Stimulated activated CD4-positive, alpha-beta T cell treated with anti-CD3 and anti-CD28 coated beads, TNF-alpha, amount 100 ng/mL, for 1 hour (primary cell): ENCODE measurements around the gene P2RX6.
"Not testable (repeated sequence)": the region's sequence is repeated elsewhere in the genome, so short reads cannot be mapped to it uniquely, and the experiment has no call there.

Experiments
- DNase-seq, 3 donors: peaks; one replicate each; pipeline ENCODE4 v3.0.0-alpha.2; 2020; ENCODE audit warnings: low read depth in 3 of 3, low spot score in 1 of 3

Gene P2RX6

GRCh38 chr22:21014726-21015465, at the start of gene P2RX6:
Gene P2RX6 (plus strand): TSS chr22:21015165. CDS start chr22:21015175, 10 bp downstream.
- DNase-seq = no peak

- no peak for DNase-seq
Observed at GRCh38 chr22:20965888-20966855, 48.8 kb upstream of the P2RX6 start.

- DNase-seq = no peak
Observed at GRCh38 chr22:20966883-20967696, 47.9 kb upstream of the P2RX6 start, which contains the start of gene AIFM3. Gene AIFM3 (plus strand): TSS chr22:20967255. CDS start chr22:20967945, 690 bp downstream.

- no peak for DNase-seq
Observed at GRCh38 chr22:20967697-20968211, 47.2 kb upstream of the P2RX6 start.

- no peak for DNase-seq
Observed at GRCh38 chr22:20968281-20968977, 46.5 kb upstream of the P2RX6 start.

- no peak for DNase-seq
Observed at GRCh38 chr22:20970939-20971657, 43.9 kb upstream of the P2RX6 start.

- DNase-seq = not testable (repeated sequence)
Observed at GRCh38 chr22:20972014-20972694, 42.8 kb upstream of the P2RX6 start.

- no peak for DNase-seq
Observed at GRCh38 chr22:20972933-20973577, 41.9 kb upstream of the P2RX6 start.

- no peak for DNase-seq
Observed at GRCh38 chr22:20973634-20974286, 41.2 kb upstream of the P2RX6 start.

- DNase-seq = no peak
Observed at GRCh38 chr22:20974336-20974955, 40.5 kb upstream of the P2RX6 start.

- DNase-seq = no peak
Observed at GRCh38 chr22:20975541-20976290, 39.2 kb upstream of the P2RX6 start.

GRCh38 chr22:20976291-20976877, 38.6 kb upstream of the P2RX6 start:
- DNase-seq = no peak

- no peak for DNase-seq
Observed at GRCh38 chr22:20977019-20977418, 37.9 kb upstream of the P2RX6 start.

GRCh38 chr22:20977516-20978170, 37.3 kb upstream of the P2RX6 start:
- no peak for DNase-seq

GRCh38 chr22:20978419-20978818, 36.5 kb upstream of the P2RX6 start:
- no peak for DNase-seq

GRCh38 chr22:20979243-20979809, 35.6 kb upstream of the P2RX6 start:
- peak in 2 of 3 donors; percentile 23 to 55 for DNase-seq
